GM12878 (cell line): Measurements from ENCODE around the gene IL1RAP. TPM values are rescaled to one million over a fixed set of nuclear protein-coding genes. Genes with fewer than 3 reads are reported as not detected.

ENCODE experiments used
- ATAC-seq: fragments of 200-7000 bp; cut with Tn5 transposase; 3 replicates; pipeline ENCODE4 v1.9.1; 2020; ENCODE audit warnings: mild to moderate bottlenecking, moderate library complexity
- BruUV-seq: library from RNA; stranded (reverse); fragments of 400-500 nt; replicated peaks from 2 replicates; lab custom pipeline; 2021; lab: Mats Ljungman, UMichigan
- CTCF ChIA-PET: fragments of 300-600 bp; sonication (Branson Sonifier 250); formaldehyde crosslinking; extraction: SDS; loops from one replicate; lab custom pipeline; 2021; ENCODE audit warnings: inconsistent platforms; lab: Yijun Ruan, JAX
- POLR2A ChIA-PET: fragments of 350-600 bp; formaldehyde crosslinking; extraction: SDS; loops from one replicate; lab custom pipeline; 2021; ENCODE audit warnings: inconsistent platforms; lab: Charles Lee
- RAD21 ChIA-PET: fragments of 300-600 bp; sonication (Branson Sonifier 250); formaldehyde crosslinking; loops from one replicate; lab custom pipeline; 2023; ENCODE audit warnings: antibody characterized with exemption; ENCODE audit not compliant: unreplicated experiment; lab: Charles Lee
- SMC1A ChIA-PET: fragments of 300-600 bp; sonication (Branson Sonifier 250); formaldehyde crosslinking; loops from one replicate; lab custom pipeline; 2023; ENCODE audit not compliant: unreplicated experiment, uncharacterized antibody; lab: Charles Lee
- DNase-seq: peaks from one replicate; pipeline ENCODE4 v3.0.0-alpha.2; 2011; ENCODE audit warnings: low read depth, low spot score
- FAIRE-seq: peaks from 3 replicates; lab custom pipeline; 2011; peaks lifted over from hg19 to GRCh38; lab: Jason Lieb, UNC
- H2AFZ ChIP-seq: 2 replicates; pipeline ENCODE4 v1.6.0; 2011; ENCODE audit warnings: low read depth, low read length, control low read depth; ENCODE audit not compliant: control insufficient read depth
- H3K27ac ChIP-seq: 2 replicates; pipeline ENCODE4 v1.5.1; 2011; ENCODE audit warnings: control low read depth; ENCODE audit not compliant: control insufficient read depth, insufficient read depth
- H3K27me3 ChIP-seq, 2 experiments: replicated peaks in 1 of 2; 2 replicates each; pipeline versions ENCODE4 v1.6.0 to v1.6.1; 2011; ENCODE audit warnings: low read length in 1 of 2; ENCODE audit not compliant: control insufficient read depth in 2 of 2, insufficient read depth in 2 of 2
- H3K36me3 ChIP-seq, 2 experiments: 2 replicates each; pipeline ENCODE4 v1.5.1; 2011; ENCODE audit warnings: low read length in 1 of 2; ENCODE audit not compliant: control insufficient read depth in 2 of 2, insufficient read depth in 2 of 2
- H3K4me1 ChIP-seq: 2 replicates; pipeline ENCODE4 v1.6.1; 2011; ENCODE audit warnings: mild to moderate bottlenecking, low read length, moderate library complexity, mixed read lengths; ENCODE audit not compliant: control insufficient read depth, insufficient read depth
- H3K4me2 ChIP-seq: 2 replicates; pipeline ENCODE4 v1.6.0; 2011; ENCODE audit warnings: control low read depth; ENCODE audit not compliant: control insufficient read depth, insufficient read depth
- H3K4me3 ChIP-seq: fragments of 200-600 bp; sonication (generic); 2 replicates; pipeline ENCODE4 v1.5.1; 2016
- H3K79me2 ChIP-seq: 2 replicates; pipeline ENCODE4 v1.6.0; 2011; ENCODE audit warnings: low read length; ENCODE audit not compliant: control insufficient read depth, insufficient read depth
- H3K9ac ChIP-seq: 2 replicates; pipeline ENCODE4 v1.8.0; 2011; ENCODE audit warnings: low read length, control low read depth, mixed read lengths; ENCODE audit not compliant: control insufficient read depth, insufficient read depth
- H3K9me3 ChIP-seq: replicated peaks from 3 replicates; pipeline ENCODE4 v1.5.1; 2011; ENCODE audit warnings: mild to moderate bottlenecking, low read length; ENCODE audit not compliant: control insufficient read depth, insufficient read depth
- H4K20me1 ChIP-seq: 2 replicates; pipeline ENCODE4 v1.6.0; 2011; ENCODE audit not compliant: control insufficient read depth, insufficient read depth
- BCL11A ChIP-seq: IDR thresholded peaks from 2 replicates; pipeline ENCODE4 v1.6.1; 2011; ENCODE audit warnings: low read depth, low read length
- EGR1 ChIP-seq, 2 experiments: IDR thresholded peaks; 1 replicate in 1 of 2; 2 replicates in 1 of 2; pipeline ENCODE4 v1.6.1; 2011 to 2012; ENCODE audit warnings: low read depth in 2 of 2, low read length in 2 of 2, borderline replicate concordance in 1 of 2, mild to moderate bottlenecking in 1 of 2, moderate library complexity in 1 of 2
- NFIC ChIP-seq: IDR thresholded peaks from 2 replicates; pipeline ENCODE4 v1.6.1; 2012; ENCODE audit warnings: low read depth, mild to moderate bottlenecking, inconsistent platforms, low read length, moderate library complexity
- WGBS: methylation state at CpG from one replicate; pipeline ENCODE4 v1.1.6; 2016; ENCODE audit warnings: low lambda C conversion rate; ENCODE audit not compliant: insufficient replicate concordance, insufficient coverage; ENCODE audit errors: missing lambda C conversion rate; 5-methylcytosine and 5-hydroxymethylcytosine counted together
- in situ Hi-C: fragments of 300-500 bp; cut with MboI; formaldehyde crosslinking; loops from 9 replicates; pipeline ENCODE4 v1.14.3; 2018; ENCODE audit warnings: mixed read lengths
- intact Hi-C: fragments of 100-400 bp; cut with micrococcal nuclease; formaldehyde crosslinking; loops from one replicate; pipeline ENCODE4 v1.14.2; 2022; ENCODE audit not compliant: unreplicated experiment
- polyA plus RNA-seq, 11 experiments: library from polyadenylated mRNA; depleted of rRNA in 4 of 11; unstranded in 6 of 11; stranded (reverse) in 5 of 11; fragments of >200 nt; fragmentation: Nextera tagmentation in 4 of 11; fragmentation: Illumina TruSeq in 1 of 11; extraction: Ambion mirVana in 4 of 11; extraction: Trizol in 1 of 11; gene quantifications; 1 replicate in 1 of 11; 2 replicates in 10 of 11; pipeline versions ENCODE4 v1.2.1 to v1.2.3, GENCODE V29; 2011 to 2016; ENCODE audit warnings: inconsistent platforms in 2 of 11, missing spikeins in 2 of 11, low read depth in 1 of 11
- total RNA-seq, 4 experiments: library from RNA; depleted of rRNA in 3 of 4; stranded (reverse); fragments of >200 nt in 3 of 4; fragmentation: Illumina TruSeq in 1 of 4; extraction: Trizol in 1 of 4; gene quantifications; 2 replicates each; pipeline versions ENCODE4 v1.2.1 to v1.2.3, GENCODE V29; 2013 to 2021
- TF ChIP-seq, protein P1 (sequence below): fragments of 450-650 bp; IDR thresholded peaks from 2 replicates; pipeline ENCODE4 v1.6.1; 2017; ENCODE audit warnings: mild to moderate bottlenecking, moderate library complexity
- TF ChIP-seq, protein P2 (sequence below): fragments of 150-350 bp; IDR thresholded peaks from 2 replicates; pipeline ENCODE4 v1.6.1; 2014; ENCODE audit warnings: mild to moderate bottlenecking, low read depth, low read length
- TF ChIP-seq, protein P3 (sequence below): fragments of 450-650 bp; formaldehyde crosslinking; IDR thresholded peaks from 2 replicates; pipeline ENCODE4 v1.4.0; 2022; ENCODE audit warnings: mild to moderate bottlenecking, moderate library complexity

Gene IL1RAP
- total and polyA plus RNA-seq, 10 of the 15 experiments (the other 5 are each of a cell fraction or from before 2014, with no cell fraction given) = 0.17 to 1.0 (median 0.44) TPM; not detected in 1

DNA sequence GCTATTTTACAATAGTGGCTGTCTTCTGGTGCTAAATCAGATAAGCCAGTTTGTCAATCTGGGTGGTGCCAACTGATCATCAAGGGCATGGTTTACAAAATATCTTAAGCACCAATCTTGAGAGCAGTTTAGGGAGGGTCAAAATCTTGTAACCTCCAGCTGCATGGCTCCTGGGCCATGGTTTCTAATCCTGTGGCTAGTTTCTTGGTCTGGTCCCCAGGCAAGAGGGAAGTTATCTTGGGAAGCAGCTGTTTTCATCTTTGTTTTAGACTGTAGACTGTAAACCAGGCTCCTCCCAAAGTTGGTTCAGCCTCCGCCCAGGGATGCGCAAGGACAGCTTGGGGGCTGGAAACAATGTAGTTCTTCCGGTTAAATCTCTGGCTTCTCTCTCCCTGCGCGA lies 166.8 kb downstream of the IL1RAP start:
- POLR2A ChIA-PET = no interaction called here
- FAIRE-seq = no peak
- H3K9me3 ChIP-seq = no peaks in the 10 kb centered on the region; the same call in 2 of the 3 replicates
- in situ Hi-C loops = no loop called here
- CTCF ChIA-PET = no interaction called here
- no peak for ATAC-seq
- no peak overlapping the region for H3K4me3 ChIP-seq
- no peaks in the 10 kb centered on the region for H3K79me2 ChIP-seq
- SMC1A ChIA-PET = no interaction called here
- WGBS = 97% methylated on average over 5 of the region's 5 CpGs
- no peak overlapping the region for H3K9ac ChIP-seq
- H2AFZ ChIP-seq = no peak overlapping the region
- intact Hi-C loops = no loop called here
- no peak for TF ChIP-seq BCL11A
- TF ChIP-seq, protein P1, sequence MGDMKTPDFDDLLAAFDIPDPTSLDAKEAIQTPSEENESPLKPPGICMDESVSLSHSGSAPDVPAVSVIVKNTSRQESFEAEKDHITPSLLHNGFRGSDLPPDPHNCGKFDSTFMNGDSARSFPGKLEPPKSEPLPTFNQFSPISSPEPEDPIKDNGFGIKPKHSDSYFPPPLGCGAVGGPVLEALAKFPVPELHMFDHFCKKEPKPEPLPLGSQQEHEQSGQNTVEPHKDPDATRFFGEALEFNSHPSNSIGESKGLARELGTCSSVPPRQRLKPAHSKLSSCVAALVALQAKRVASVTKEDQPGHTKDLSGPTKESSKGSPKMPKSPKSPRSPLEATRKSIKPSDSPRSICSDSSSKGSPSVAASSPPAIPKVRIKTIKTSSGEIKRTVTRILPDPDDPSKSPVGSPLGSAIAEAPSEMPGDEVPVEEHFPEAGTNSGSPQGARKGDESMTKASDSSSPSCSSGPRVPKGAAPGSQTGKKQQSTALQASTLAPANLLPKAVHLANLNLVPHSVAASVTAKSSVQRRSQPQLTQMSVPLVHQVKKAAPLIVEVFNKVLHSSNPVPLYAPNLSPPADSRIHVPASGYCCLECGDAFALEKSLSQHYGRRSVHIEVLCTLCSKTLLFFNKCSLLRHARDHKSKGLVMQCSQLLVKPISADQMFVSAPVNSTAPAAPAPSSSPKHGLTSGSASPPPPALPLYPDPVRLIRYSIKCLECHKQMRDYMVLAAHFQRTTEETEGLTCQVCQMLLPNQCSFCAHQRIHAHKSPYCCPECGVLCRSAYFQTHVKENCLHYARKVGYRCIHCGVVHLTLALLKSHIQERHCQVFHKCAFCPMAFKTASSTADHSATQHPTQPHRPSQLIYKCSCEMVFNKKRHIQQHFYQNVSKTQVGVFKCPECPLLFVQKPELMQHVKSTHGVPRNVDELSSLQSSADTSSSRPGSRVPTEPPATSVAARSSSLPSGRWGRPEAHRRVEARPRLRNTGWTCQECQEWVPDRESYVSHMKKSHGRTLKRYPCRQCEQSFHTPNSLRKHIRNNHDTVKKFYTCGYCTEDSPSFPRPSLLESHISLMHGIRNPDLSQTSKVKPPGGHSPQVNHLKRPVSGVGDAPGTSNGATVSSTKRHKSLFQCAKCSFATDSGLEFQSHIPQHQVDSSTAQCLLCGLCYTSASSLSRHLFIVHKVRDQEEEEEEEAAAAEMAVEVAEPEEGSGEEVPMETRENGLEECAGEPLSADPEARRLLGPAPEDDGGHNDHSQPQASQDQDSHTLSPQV = no peak
- no peak for TF ChIP-seq NFIC
- TF ChIP-seq, protein P2, sequence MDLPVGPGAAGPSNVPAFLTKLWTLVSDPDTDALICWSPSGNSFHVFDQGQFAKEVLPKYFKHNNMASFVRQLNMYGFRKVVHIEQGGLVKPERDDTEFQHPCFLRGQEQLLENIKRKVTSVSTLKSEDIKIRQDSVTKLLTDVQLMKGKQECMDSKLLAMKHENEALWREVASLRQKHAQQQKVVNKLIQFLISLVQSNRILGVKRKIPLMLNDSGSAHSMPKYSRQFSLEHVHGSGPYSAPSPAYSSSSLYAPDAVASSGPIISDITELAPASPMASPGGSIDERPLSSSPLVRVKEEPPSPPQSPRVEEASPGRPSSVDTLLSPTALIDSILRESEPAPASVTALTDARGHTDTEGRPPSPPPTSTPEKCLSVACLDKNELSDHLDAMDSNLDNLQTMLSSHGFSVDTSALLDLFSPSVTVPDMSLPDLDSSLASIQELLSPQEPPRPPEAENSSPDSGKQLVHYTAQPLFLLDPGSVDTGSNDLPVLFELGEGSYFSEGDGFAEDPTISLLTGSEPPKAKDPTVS = no peak
- TF ChIP-seq, protein P3, sequence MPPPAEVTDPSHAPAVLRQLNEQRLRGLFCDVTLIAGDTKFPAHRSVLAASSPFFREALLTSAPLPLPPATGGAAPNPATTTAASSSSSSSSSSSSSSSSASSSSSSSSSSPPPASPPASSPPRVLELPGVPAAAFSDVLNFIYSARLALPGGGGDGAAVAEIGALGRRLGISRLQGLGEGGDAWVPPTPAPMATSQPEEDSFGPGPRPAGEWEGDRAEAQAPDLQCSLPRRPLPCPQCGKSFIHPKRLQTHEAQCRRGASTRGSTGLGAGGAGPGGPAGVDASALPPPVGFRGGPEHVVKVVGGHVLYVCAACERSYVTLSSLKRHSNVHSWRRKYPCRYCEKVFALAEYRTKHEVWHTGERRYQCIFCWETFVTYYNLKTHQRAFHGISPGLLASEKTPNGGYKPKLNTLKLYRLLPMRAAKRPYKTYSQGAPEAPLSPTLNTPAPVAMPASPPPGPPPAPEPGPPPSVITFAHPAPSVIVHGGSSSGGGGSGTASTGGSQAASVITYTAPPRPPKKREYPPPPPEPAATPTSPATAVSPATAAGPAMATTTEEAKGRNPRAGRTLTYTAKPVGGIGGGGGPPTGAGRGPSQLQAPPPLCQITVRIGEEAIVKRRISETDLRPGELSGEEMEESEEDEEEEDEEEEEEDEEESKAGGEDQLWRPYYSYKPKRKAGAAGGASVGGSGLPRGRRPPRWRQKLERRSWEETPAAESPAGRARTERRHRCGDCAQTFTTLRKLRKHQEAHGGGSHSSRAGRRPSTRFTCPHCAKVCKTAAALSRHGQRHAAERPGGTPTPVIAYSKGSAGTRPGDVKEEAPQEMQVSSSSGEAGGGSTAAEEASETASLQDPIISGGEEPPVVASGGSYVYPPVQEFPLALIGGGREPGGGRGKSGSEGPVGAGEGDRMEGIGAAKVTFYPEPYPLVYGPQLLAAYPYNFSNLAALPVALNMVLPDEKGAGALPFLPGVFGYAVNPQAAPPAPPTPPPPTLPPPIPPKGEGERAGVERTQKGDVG (CRISPR knock-in tag) = no peak
- TF ChIP-seq EGR1 (IDR thresholded peaks at IDR 0.05; ENCODE audit: borderline replicate concordance in 1 of 2, low read depth in 2 of 2, low read length in 2 of 2) = no peak
- BruUV-seq = no TSS peak
- no peaks in the 10 kb centered on the region for H3K4me1 ChIP-seq
- H3K36me3 ChIP-seq = no peaks in the 10 kb centered on the region
- H3K4me2 ChIP-seq = no peak overlapping the region
- no peak for DNase-seq
- no peaks in the 10 kb centered on the region for H4K20me1 ChIP-seq
- no peak overlapping the region for H3K27ac ChIP-seq
- RAD21 ChIA-PET = no interaction called here
- no peaks in the 10 kb centered on the region for H3K27me3 ChIP-seq
